AG09319 (cell line): ENCODE results near the gene IPO4.
A peak's percentile ranks its signal among the peaks of the same experiment; 100 is the strongest.

Experiments
- DNase-seq: peaks from one replicate; pipeline ENCODE4 v3.0.0-alpha.2; 2010; ENCODE audit warnings: low read depth; ENCODE audit errors: extremely low read depth
- TF ChIP-seq, protein P1 (sequence below): IDR thresholded peaks from 2 replicates; pipeline ENCODE4 v1.5.1; 2011; ENCODE audit warnings: low read depth, mild to moderate bottlenecking, inconsistent platforms, low read length, moderate library complexity

IPO4 gene

DNA sequence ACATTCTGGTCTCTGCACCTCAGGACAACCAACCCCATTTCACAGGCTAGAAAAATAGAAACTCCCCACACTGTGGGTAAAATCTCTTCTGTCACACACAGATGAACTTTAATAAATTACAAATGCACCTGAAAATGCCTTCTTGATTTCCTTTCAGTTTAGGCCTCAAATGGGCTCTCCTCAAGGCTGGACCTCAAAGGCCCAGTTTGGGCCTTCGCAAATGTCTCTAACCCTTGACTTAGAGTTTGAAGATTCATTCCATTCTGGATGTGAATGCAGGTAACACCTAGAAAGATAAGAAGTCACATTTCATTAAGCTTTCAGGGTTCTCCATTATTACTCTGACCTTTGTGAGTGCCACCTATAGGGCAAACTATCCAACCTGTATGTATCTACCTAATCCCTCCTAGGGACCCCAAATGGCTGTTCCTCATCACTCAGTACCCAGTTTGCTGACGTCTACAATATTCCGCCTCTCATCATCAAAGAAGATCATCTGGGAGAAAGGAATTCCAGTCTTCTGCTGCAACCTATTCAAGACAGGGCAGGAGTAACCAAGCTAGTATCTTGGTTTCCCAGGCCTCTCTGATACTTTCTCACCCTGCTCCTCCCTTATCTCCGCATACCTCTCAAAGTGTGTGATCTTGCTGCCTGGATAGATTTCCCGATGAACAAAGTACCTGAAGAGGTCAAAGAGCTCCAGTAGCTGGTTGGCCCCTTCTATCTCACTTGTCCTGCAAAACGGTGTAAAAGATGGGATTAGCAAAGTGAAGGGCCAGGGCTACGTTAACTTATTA, 25.4 kb upstream of the IPO4 start:
- DNase-seq = no peak
- TF ChIP-seq, protein P1, sequence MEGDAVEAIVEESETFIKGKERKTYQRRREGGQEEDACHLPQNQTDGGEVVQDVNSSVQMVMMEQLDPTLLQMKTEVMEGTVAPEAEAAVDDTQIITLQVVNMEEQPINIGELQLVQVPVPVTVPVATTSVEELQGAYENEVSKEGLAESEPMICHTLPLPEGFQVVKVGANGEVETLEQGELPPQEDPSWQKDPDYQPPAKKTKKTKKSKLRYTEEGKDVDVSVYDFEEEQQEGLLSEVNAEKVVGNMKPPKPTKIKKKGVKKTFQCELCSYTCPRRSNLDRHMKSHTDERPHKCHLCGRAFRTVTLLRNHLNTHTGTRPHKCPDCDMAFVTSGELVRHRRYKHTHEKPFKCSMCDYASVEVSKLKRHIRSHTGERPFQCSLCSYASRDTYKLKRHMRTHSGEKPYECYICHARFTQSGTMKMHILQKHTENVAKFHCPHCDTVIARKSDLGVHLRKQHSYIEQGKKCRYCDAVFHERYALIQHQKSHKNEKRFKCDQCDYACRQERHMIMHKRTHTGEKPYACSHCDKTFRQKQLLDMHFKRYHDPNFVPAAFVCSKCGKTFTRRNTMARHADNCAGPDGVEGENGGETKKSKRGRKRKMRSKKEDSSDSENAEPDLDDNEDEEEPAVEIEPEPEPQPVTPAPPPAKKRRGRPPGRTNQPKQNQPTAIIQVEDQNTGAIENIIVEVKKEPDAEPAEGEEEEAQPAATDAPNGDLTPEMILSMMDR = no peak

DNA sequence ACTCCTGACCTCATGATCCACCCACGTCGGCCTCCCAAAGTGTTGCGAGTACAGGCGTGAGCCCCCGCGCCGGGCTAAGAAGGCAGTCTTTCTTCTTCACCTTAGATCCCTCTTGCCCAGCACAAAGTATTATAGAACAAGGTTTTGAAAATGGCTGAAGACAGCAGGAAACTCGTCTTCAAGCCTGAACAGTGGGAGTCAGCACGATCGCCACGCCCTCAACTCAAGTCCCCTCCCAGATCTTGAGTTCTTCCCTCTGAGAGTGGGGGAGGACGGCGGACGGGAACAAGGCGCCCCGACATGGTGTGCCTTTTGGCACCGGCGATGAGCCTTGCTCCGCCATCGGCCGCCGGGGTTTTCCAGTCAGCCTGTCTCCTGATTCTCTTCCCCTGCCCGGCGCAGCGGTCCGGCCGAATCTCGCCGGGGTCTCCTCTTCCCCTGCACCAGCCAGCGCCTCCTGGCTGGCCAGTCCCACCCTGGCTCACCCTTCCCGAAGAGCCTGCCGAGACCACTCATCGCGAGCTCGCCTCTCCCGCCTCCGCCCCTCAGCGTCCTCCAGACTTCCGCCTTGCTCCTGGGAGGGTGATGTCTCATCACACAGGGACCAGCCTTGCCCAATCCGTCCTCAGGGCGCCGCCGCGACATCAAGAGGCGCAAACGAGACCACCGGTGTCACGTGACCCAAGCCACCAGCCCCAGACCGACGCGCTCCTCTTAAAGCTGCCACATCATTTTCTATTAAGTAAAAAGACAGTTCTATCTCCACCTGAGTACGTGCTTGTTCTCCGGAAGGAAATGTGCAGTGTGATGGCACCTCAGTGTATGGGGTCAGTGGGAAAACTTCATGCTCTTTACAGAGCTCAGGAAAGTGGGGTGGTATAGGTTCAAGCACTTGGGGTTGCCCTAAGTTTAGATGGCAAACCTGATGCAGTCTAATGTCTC, 24.6 kb upstream of the IPO4 start, which contains the start of gene CHMP4A:
TSS of gene CHMP4A (minus strand) at position 565 of the 942 bp plus-strand sequence. CDS start at position 516, 49 bp downstream.
- DNase-seq = peak; percentile 94
- TF ChIP-seq, protein P1 = peak; percentile 4

DNA sequence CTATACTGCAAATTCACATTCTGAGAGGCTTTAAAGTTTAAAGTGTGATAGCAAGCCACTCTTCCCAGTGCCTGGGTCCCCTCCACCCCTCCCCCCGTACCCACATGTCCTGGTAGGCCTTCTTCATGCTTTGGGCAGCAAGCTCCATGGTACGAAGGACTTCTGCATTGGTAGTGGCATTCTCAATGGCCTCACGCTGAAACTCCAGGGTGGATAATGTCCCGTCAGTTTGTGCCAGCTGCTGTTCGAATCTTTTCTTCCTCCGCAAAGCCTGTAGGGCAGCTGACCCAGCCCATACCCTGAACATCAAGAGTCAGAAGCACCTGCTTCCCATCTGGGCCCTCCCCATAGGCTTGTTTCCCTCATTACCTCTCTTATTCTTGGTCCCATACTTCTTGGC, 22.7 kb upstream of the IPO4 start:
- TF ChIP-seq, protein P1 = no peak
- DNase-seq = no peak

DNA sequence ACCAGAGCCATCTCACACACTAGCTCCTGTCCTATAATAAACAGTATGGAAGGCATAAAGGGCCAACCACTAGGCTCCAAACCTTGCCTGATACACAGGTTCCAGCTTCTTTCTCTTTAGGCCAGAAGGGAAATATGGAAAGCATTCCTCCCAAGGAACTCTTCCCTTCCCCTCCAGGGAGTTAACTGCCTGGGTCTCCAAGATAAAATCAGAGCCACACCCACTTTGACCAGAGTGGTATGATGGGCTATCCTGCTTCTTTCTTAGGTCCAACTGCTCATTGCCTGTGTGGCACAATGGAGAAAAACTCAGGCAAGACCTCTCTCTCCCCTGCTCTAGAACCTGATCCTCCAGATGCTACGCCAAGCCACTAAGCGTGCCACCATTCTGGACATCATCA, 19.0 kb upstream of the IPO4 start:
- no peak for DNase-seq
- TF ChIP-seq, protein P1 = no peak

DNA sequence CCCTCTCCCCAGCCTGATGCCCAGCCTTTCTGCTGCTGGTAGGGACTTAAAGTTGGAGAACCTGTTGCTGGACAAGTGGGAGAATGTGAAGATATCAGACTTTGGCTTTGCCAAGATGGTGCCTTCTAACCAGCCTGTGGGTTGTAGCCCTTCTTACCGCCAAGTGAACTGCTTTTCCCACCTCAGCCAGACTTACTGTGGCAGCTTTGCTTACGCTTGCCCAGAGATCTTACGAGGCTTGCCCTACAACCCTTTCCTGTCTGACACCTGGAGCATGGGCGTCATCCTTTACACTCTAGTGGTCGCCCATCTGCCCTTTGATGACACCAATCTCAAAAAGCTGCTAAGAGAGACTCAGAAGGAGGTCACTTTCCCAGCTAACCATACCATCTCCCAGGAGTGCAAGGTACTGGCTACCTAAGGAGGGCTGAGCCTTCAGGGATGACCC, 18.5 kb upstream of the IPO4 start:
- DNase-seq = no peak
- TF ChIP-seq, protein P1 = no peak

DNA sequence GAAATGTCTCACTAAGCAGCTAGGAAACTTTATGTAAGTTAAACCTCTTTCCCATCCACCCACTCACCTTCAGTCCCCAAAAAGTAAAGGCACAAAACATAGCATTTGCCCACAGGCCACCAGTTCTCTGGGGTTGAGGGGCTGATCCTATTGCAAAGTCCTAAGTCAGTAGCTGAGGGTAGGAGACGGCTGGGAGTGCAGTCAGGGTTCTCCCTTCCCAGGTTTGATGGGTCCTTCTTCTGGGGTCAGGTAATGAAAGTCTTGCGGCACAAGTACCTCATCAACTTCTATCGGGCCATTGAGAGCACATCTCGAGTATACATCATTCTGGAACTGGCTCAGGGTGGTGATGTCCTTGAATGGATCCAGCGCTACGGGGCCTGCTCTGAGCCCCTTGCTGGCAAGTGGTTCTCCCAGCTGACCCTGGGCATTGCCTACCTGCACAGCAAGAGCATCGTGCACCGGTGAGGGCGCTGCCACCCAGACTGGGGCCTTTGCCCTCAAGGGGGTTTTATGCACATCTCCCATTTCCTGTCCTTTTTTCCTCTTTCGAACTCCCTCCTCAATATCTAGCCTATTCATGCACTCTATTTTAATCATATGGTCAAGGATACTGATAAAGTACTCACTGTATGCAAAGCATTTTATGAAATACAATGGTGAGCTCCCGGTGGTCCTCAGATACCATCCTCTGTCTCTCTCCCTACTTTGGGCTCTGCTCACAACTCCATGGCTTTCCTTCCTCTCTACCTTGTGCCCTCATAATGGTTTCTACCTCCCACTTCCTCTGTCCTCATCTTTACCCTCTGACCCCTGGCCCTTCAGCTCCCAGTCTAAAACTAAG, 17.9 kb upstream of the IPO4 start:
- DNase-seq = no peak
- TF ChIP-seq, protein P1 = no peak
